Body of pancreas (tissue), 4 donors: ENCODE results near the gene RBM22. TPM values are rescaled to one million over a fixed set of nuclear protein-coding genes. Genes with fewer than 3 reads are reported as not detected.

Source experiments
- ATAC-seq: fragments of 150-250 bp; one replicate; pipeline ENCODE4 v1.9.1; 2016
- DNase-seq, 4 donors: peaks; one replicate each; pipeline ENCODE4 v3.0.0-alpha.2; 2019
- H3K27ac ChIP-seq, 4 donors: fragments of 200-600 bp; sonication (generic); 1 replicate in 3 of 4; 2 replicates in 1 of 4; pipeline versions ENCODE4 v1.5.1 to v1.6.1; 2016 to 2019; ENCODE audit warnings: mild to moderate bottlenecking in 1 of 4, mixed read lengths in 1 of 4, moderate library complexity in 1 of 4
- H3K27me3 ChIP-seq, 2 donors: fragments of 200-600 bp; sonication (generic); one replicate each; pipeline ENCODE4 v1.6.0; 2016; ENCODE audit warnings: mild to moderate bottlenecking in 1 of 2
- H3K36me3 ChIP-seq, 2 donors: fragments of 200-600 bp; sonication (generic); replicated peaks in 1 of 2; 2 replicates each; pipeline ENCODE4 v1.5.1; 2016; ENCODE audit warnings: low read depth in 2 of 2; ENCODE audit not compliant: insufficient read depth in 1 of 2
- H3K4me1 ChIP-seq: fragments of 200-600 bp; sonication (generic); one replicate; pipeline ENCODE4 v1.6.0; 2016
- H3K4me3 ChIP-seq, 2 donors: fragments of 200-600 bp; sonication (generic); 1 replicate in 1 of 2; 2 replicates in 1 of 2; pipeline ENCODE4 v1.5.1; 2016 to 2019
- H3K9me3 ChIP-seq, 3 donors: fragments of 200-600 bp; sonication (generic); 1 replicate in 2 of 3; 2 replicates in 1 of 3; pipeline ENCODE4 v1.5.1; 2016
- POLR2A ChIP-seq, 3 donors: fragments of 450-650 bp; IDR thresholded peaks; one replicate each; pipeline ENCODE4 v1.6.1; 2016; ENCODE audit warnings: antibody characterized with exemption in 3 of 3, mild to moderate bottlenecking in 2 of 3
- WGBS, 2 donors: methylation state at CpG; one replicate each; pipeline ENCODE4 v1.1.5; 2017; 5-methylcytosine and 5-hydroxymethylcytosine counted together
- intact Hi-C: fragments of 100-400 bp; cut with DNase I; formaldehyde crosslinking; loops from one replicate; pipeline ENCODE4 v1.15.1; 2023
- total RNA-seq, 2 donors: library from RNA; depleted of rRNA; stranded (reverse); fragments of >200 nt; gene quantifications; one replicate each; pipeline ENCODE4 v1.1.0, GENCODE V29; 2016
- TF ChIP-seq, protein P1 (sequence below), 7 experiments: fragments of 450-650 bp in 4 of 7; fragments of 200-600 bp in 3 of 7; sonication (generic) in 3 of 7; IDR thresholded peaks; one replicate each; pipeline ENCODE4 v1.5.1; 2016 to 2019; ENCODE audit warnings: antibody characterized with exemption in 7 of 7

Gene RBM22
- total RNA-seq, 2 donors from 2014 or later: 22.8 to 28.7 TPM

DNA sequence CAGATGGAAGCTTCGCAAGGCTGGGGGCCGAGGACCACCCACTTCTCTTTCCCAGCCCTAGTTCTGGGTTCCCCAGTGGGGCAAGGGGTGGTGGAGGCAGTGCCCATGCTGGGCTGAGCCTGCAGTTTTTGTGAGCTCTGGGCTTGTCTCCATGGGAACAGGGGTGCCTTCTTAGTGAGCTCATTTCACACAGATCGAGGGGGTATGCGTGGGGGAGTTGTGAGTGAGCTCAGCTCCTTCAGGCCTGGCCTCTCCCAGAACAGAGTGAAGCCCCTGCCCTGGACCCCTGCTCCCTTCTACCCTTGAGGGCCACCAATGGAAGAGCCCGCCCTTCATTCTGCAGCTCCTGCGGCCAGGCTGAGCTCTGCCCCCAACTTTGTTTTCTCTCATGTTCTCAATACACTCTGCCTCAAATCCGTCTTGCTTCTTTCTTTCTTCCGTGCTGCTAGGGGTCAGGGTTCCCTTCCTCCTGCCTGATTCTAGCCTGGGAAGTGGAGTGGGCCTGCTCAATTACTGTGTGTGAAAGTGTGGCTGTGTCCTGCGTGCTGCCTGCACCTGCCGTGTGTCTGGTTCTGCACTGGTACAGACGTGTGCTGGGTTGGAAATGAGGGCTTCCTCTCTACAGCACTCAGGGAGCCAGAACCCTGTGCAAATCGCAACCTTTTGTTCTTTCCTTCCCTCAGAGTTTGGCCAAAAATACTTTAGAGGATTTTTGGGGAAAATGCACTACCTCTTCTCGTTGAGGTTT is 48.8 kb downstream of the RBM22 start:
- Histone ChIP-seq H3K36me3 (peaks cover 0 to 5% of the 10 kb centered on the region in 2 donors), H3K4me3 (no peak overlapping the region), H3K4me1 (peaks cover 26% of the 10 kb centered on the region), H3K27ac (peak overlapping the region in 1 of 4 donors; percentile 8), H3K9me3 (no peaks in the 10 kb centered on the region), H3K27me3 (no peaks in the 10 kb centered on the region)
- ATAC-seq (no peak), DNase-seq (no peak)
- intact Hi-C loops: loop anchor here (10.0 kb wide), 1 partner anchor 197 kb away; no protein-coding TSS in a partner anchor
- 89% methylated on average over 13 of the region's 13 CpGs for WGBS, 2 donors
- no peak for TF ChIP-seq POLR2A (IDR thresholded peaks at IDR 0.05)
- TF ChIP-seq, protein P1, sequence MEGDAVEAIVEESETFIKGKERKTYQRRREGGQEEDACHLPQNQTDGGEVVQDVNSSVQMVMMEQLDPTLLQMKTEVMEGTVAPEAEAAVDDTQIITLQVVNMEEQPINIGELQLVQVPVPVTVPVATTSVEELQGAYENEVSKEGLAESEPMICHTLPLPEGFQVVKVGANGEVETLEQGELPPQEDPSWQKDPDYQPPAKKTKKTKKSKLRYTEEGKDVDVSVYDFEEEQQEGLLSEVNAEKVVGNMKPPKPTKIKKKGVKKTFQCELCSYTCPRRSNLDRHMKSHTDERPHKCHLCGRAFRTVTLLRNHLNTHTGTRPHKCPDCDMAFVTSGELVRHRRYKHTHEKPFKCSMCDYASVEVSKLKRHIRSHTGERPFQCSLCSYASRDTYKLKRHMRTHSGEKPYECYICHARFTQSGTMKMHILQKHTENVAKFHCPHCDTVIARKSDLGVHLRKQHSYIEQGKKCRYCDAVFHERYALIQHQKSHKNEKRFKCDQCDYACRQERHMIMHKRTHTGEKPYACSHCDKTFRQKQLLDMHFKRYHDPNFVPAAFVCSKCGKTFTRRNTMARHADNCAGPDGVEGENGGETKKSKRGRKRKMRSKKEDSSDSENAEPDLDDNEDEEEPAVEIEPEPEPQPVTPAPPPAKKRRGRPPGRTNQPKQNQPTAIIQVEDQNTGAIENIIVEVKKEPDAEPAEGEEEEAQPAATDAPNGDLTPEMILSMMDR (IDR thresholded peaks at IDR 0.05): no peak

DNA sequence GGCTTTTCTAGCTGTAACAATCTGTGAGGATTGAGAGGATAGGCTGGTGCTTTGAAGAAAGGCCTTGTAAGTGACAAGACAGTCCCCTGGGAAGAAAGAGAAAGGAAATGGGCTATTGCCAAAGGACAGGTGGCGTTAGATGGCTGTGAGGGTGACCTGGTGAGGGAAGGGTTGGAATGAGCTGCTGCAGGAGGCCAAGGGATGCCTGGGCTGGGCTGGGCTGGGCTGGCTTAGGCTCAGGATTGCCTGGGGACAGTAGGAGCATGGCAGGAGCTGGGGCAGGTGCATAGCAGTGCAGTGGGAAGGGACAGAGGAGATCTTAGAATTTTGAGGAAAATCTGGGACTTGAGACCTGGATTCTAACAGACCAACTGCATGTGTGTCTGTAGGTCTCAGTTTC is 49.5 kb downstream of the RBM22 start:
- intact Hi-C loops: loop anchor here (10.0 kb wide), 1 partner anchor 197 kb away; no protein-coding TSS in a partner anchor
- 56 to 61% methylated on average over 1 of the region's 1 CpG for WGBS, 2 donors
- DNase-seq: no peak

DNA sequence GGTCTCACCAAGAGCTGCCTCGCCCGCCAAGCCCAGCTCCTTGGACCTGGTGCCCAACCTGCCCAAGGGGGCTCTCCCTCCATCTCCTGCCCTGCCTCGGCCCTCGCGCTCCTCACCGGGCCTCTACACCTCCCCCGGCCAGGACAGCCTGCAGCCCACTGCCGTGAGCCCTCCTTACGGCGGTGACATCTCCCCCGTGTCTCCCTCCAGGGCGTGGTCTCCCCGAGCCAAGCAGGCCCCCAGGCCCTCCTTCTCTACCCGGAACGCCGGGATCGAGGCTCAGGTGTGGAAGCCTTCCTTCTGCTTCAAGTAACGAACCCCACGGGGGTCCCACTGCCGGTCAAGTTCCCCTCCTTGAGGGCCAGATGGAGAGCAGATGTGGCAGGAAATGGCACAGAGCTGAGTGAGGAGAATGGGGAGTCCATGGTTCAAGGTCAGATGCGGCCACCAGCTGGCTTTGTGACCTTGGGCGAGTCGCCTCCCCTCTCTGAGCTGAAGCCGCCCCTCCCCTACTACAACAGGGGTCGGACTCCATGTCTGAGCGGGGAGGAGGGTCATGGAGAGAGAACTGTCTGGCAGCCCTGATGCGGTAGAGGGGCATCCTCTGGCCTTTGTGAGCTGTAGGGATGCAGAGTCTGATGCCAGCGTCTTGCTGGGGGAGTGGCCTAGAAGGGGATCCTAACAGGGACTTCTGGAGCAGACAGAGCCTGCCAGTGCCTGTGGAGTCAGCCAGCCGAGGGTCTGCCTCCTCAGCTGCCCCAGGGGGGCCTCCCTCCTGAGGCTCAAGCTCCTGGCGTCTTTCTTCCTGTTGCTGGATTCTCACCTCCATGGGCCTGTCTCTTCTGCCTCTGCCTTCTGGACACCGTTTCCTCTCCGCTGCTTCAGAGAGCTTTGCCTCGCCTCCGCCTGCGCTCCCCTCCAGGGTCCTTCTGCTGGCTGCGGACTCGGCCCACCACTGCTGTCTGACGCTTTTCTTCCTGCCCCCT is 50.5 kb downstream of the RBM22 start:
- H3K9me3 ChIP-seq: no peaks in the 10 kb centered on the region
- peak overlapping the region in 1 of 4 donors; percentile 17 for H3K27ac ChIP-seq
- DNase-seq: no peak
- TF ChIP-seq, protein P1 (IDR thresholded peaks at IDR 0.05): no peak
- TF ChIP-seq POLR2A (IDR thresholded peaks at IDR 0.05): no peak
- no peaks in the 10 kb centered on the region for H3K27me3 ChIP-seq
- peaks cover 0 to 5% of the 10 kb centered on the region in 2 donors for H3K36me3 ChIP-seq
- intact Hi-C loops: loop anchor here (10.0 kb wide), 1 partner anchor 196 kb away; no protein-coding TSS in a partner anchor
- no peak overlapping the region for H3K4me3 ChIP-seq
- no peak for ATAC-seq
- WGBS, 2 donors: 84 to 90% methylated on average over 31 to 38 of the region's 38 CpGs
- H3K4me1 ChIP-seq: peaks cover 20% of the 10 kb centered on the region

More for the DNA sequence above, 49.5 kb downstream of the RBM22 start:
- H3K9me3 ChIP-seq: no peaks in the 10 kb centered on the region
- H3K4me1 ChIP-seq: peaks cover 22% of the 10 kb centered on the region
- TF ChIP-seq, protein P1 (IDR thresholded peaks at IDR 0.05): no peak
- no peak for TF ChIP-seq POLR2A (IDR thresholded peaks at IDR 0.05)
- H3K27me3 ChIP-seq: no peaks in the 10 kb centered on the region
- ATAC-seq: no peak
- H3K36me3 ChIP-seq: peaks cover 0 to 5% of the 10 kb centered on the region in 2 donors
- no peak overlapping the region for H3K4me3 ChIP-seq
- H3K27ac ChIP-seq: peak overlapping the region in 1 of 4 donors; percentile 8

DNA sequence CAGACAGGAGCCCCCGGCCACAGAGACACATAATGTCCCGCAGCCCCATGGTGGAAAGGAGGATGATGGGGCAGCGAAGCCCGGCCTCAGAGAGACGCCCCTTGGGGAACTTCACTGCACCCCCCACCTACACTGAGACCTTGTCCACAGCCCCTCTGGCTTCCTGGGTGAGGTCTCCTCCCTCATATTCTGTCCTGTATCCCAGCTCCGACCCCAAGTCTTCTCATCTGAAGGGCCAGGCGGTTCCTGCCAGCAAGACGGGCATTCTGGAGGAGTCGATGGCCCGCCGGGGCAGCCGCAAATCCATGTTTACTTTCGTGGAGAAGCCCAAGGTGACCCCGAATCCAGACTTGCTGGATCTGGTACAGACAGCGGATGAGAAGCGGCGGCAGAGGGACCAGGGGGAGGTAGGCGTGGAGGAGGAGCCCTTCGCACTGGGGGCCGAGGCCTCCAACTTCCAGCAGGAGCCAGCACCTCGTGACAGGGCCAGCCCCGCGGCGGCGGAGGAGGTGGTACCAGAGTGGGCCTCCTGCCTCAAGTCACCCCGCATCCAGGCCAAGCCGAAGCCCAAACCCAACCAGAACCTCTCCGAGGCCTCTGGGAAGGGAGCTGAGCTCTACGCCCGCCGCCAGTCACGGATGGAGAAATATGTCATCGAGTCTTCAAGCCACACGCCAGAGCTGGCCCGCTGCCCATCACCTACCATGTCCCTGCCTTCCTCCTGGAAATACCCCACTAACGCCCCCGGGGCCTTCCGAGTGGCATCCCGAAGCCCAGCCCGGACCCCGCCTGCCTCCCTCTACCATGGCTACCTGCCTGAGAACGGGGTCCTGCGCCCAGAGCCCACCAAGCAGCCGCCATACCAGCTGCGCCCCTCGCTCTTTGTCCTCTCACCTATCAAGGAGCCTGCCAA is 51.5 kb downstream of the RBM22 start:
- Histone ChIP-seq H3K27ac (no peak overlapping the region), H3K27me3 (no peaks in the 10 kb centered on the region), H3K4me1 (peaks cover 29% of the 10 kb centered on the region), H3K36me3 (peaks cover 0 to 5% of the 10 kb centered on the region in 2 donors), H3K9me3 (no peaks in the 10 kb centered on the region), H3K4me3 (no peak overlapping the region)
- no peak for TF ChIP-seq POLR2A (IDR thresholded peaks at IDR 0.05)
- TF ChIP-seq, protein P1 (IDR thresholded peaks at IDR 0.05): no peak
- DNase-seq (no peak), ATAC-seq (no peak)
- WGBS, 2 donors: 92 to 93% methylated on average over 43 to 46 of the region's 46 CpGs
- intact Hi-C loops: loop anchor here (5.0 to 10.0 kb wide), 2 partner anchors 72 to 195 kb away; no protein-coding TSS in a partner anchor
